ENCODE measurements around the gene NUDT22. TPM values are rescaled to one million over a fixed set of nuclear protein-coding genes. Genes with fewer than 3 reads are reported as not detected.

NUDT22 gene
- total and polyA plus RNA-seq, 5 donors from 2014 or later: 35.8 to 46.9 (median 43.1) TPM

DNA sequence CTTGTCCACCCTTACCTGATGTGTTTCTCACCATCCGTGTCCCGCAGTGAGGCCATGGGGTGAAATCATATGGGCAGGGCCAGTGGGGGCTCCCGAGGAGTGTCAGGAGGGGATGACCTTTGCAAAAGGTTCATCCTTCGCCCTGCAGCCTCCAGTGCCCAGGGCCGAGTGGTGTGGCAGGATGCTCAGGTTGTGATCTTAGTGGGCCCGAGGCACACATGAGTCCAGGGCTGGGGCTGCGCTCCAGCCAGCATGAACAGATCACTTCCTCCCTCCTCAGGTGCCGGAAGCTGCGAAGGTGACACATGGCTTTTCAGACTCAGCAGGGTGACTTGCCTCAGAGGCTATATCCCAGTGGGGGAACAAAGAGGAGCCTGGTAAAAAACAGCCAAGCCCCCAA, 12.0 kb downstream of the NUDT22 start:
- H3K9me3 Mint-ChIP-seq: no peaks in the 10 kb centered on the region
- no peaks in the 10 kb centered on the region for H3K36me3 Mint-ChIP-seq
- peaks cover 39% of the 10 kb centered on the region for H3K4me1 ChIP-seq (ENCODE audit: control insufficient read depth, insufficient read depth, low read length, poor library complexity, severe bottlenecking)
- H3K4me1 Mint-ChIP-seq: peaks cover 0 to 42% (median 17%) of the 10 kb centered on the region in 4 donors
- H3K27me3 ChIP-seq (ENCODE audit: control insufficient read depth, insufficient read depth, low read length): no peaks in the 10 kb centered on the region
- no peak for DNase-seq
- H3K36me3 ChIP-seq (ENCODE audit: control insufficient read depth, insufficient read depth, low read length): no peaks in the 10 kb centered on the region
- H3K27ac ChIP-seq (ENCODE audit: insufficient read depth, low read length, poor library complexity, severe bottlenecking): no peak overlapping the region
- H3K4me3 Mint-ChIP-seq: peak overlapping the region in 3 of 4 donors; percentile 38 to 87 (median 83)
- H3K4me3 ChIP-seq (ENCODE audit: low read depth, low read length): no peak overlapping the region
- H3K9me3 ChIP-seq (ENCODE audit: control insufficient read depth in 2 of 2, low read length in 2 of 2): no peaks in the 10 kb centered on the region
- H3K27ac Mint-ChIP-seq: peak overlapping the region in 2 of 3 donors; percentile 17 to 86
- ATAC-seq (ENCODE audit: low read depth in 2 of 2): no peak
- H3K27me3 Mint-ChIP-seq: no peaks in the 10 kb centered on the region

DNA sequence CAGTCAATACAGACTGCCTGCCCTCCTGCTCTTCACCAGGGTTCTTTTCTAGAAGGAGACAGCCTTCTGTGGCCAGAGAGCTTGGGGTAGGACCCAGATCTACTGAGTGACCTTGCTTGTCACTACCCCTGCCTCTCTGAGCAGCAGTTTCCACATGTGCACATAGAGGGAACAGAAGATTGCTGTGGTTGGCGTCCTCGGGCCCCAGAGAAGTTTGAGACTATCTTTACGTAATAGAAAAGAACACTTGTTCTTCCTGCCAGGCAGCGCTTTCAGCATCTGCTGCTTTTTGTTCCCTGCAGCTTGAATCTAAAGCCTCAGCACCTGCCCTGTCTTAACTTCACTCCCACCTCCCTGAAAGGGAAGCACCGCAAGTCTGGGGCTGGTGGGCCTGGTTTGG, 12.9 kb downstream of the NUDT22 start:
- H3K36me3 ChIP-seq (ENCODE audit: control insufficient read depth, insufficient read depth, low read length): peaks cover 4% of the 10 kb centered on the region
- no peak for ATAC-seq (ENCODE audit: low read depth in 2 of 2)
- no peak for DNase-seq
- H3K4me1 ChIP-seq (ENCODE audit: control insufficient read depth, insufficient read depth, low read length, poor library complexity, severe bottlenecking): peaks cover 35% of the 10 kb centered on the region
- no peak overlapping the region for H3K27ac ChIP-seq (ENCODE audit: insufficient read depth, low read length, poor library complexity, severe bottlenecking)
- no peak overlapping the region for H3K4me3 ChIP-seq (ENCODE audit: low read depth, low read length)
- no peaks in the 10 kb centered on the region for H3K9me3 ChIP-seq (ENCODE audit: control insufficient read depth in 2 of 2, low read length in 2 of 2)
- H3K27ac Mint-ChIP-seq: peak overlapping the region; percentile 48 to 86 (median 71)
- H3K9me3 Mint-ChIP-seq: no peaks in the 10 kb centered on the region
- no peaks in the 10 kb centered on the region for H3K27me3 Mint-ChIP-seq
- H3K36me3 Mint-ChIP-seq: no peaks in the 10 kb centered on the region
- peak overlapping the region in 3 of 4 donors; percentile 36 to 87 (median 83) for H3K4me3 Mint-ChIP-seq
- peaks cover 0 to 45% (median 23%) of the 10 kb centered on the region in 4 donors for H3K4me1 Mint-ChIP-seq
- no peaks in the 10 kb centered on the region for H3K27me3 ChIP-seq (ENCODE audit: control insufficient read depth, insufficient read depth, low read length)

DNA sequence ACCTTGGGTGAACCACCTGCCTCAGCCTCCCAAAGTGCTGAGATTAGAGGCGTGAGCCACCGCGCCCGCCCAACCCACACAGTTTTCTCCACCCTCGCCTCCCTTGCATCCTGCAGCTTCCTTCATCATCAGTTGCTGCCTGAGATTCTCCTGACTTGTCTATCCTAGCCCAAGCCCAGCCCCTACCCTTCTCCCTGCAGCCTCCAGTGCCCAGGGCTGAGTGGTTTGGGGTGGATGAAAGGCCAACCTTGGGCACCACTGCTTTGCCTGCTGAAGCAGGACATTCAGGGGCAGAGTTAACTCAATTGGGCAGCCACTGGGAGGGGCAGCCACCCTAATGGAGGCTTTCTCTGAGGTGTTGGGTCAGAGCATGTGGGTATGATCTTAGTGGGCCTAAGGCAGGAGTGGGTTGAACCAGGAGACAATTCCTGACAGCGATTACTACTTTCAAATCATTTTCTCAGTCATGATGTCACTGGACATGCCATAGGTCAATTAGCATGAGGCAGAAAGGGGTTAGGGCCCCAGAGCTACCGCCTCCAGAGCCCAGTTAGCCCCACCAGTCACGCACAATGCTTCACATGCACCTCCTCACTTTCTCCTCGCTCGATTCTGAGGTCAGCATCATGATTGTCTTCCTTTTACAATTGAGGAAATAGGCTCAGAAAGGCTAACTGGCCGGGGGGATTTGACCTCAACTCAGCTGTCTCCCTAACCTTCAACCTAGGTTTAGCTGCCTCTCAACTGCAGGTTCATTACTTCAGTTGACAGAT, 13.8 kb downstream of the NUDT22 start:
- peak overlapping the region; percentile 93 to 99 (median 98) for H3K27ac Mint-ChIP-seq
- H3K4me3 Mint-ChIP-seq: peak overlapping the region; percentile 87 to 98 (median 94)
- peaks cover 0 to 48% (median 23%) of the 10 kb centered on the region in 4 donors for H3K4me1 Mint-ChIP-seq
- H3K36me3 Mint-ChIP-seq: no peaks in the 10 kb centered on the region
- Histone ChIP-seq H3K4me3 (ENCODE audit: low read depth, low read length) (peak overlapping the region; percentile 59), H3K4me1 (ENCODE audit: control insufficient read depth, insufficient read depth, low read length, poor library complexity, severe bottlenecking) (peaks cover 41% of the 10 kb centered on the region), H3K36me3 (ENCODE audit: control insufficient read depth, insufficient read depth, low read length) (peaks cover 4% of the 10 kb centered on the region), H3K27ac (ENCODE audit: insufficient read depth, low read length, poor library complexity, severe bottlenecking) (peak overlapping the region; percentile 100), H3K9me3 (ENCODE audit: control insufficient read depth in 2 of 2, low read length in 2 of 2) (no peaks in the 10 kb centered on the region), H3K27me3 (ENCODE audit: control insufficient read depth, insufficient read depth, low read length) (no peaks in the 10 kb centered on the region)
- ATAC-seq (ENCODE audit: low read depth in 2 of 2) (no peak), DNase-seq (no peak)
- no peaks in the 10 kb centered on the region for H3K27me3 Mint-ChIP-seq
- no peaks in the 10 kb centered on the region for H3K9me3 Mint-ChIP-seq

DNA sequence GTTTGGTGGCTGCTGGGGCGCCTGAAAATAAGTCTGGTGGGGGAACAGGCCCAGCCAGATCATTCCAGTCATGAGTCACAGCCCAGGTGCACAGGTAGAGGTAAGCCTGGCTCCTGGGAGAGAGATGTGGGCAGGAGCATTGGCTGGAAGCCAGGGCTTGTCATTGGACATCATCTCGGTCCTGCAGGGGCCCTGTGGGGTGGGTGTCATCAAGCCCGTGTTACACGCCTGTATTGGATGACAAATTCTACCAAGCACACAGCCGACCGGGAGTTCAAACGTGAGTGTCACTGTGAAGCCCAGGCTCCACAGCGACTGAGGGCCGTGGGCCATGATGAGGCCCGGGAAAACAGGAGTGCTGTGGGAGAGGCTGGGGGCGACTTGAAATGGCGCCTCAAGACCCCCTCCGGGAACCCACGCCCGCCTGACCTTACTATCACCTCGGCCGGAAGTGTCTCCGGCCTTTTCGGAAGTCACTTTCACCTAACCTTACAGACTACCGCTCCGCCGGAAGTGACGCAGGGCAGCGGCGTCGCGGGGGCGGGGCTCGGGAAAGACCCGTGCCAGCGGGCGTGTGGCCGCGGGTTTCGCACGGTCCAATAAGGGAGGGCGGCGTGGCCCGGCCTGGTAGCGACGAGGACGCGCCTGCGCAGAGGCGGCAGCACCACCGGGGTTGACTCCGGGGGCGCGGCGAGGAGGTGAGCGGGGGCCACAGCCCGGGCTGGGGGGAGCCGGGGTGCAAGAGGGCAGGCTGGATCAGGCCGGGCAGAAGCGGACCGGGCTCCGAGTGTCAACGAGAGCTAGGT, 14.6 kb downstream of the NUDT22 start, which contains the start of gene FKBP2:
Gene FKBP2, plus strand, starts transcription at position 661 of the 806 bp plus-strand sequence. CDS start 1,293 bp downstream, outside the sequence.
- H3K27me3 ChIP-seq (ENCODE audit: control insufficient read depth, insufficient read depth, low read length): no peaks in the 10 kb centered on the region
- Mint-ChIP-seq H3K4me1 (peaks cover 0 to 49% (median 19%) of the 10 kb centered on the region in 4 donors), H3K27ac (peak within 1 kb of the TSS; percentile 93 to 99 (median 98)), H3K27me3 (no peaks in the 10 kb centered on the region), H3K4me3 (peak within 1 kb of the TSS; percentile 87 to 98 (median 94)), H3K36me3 (no peaks in the 10 kb centered on the region), H3K9me3 (no peaks in the 10 kb centered on the region)
- peak; percentile 64 to 66 for ATAC-seq (ENCODE audit: low read depth in 2 of 2)
- peaks cover 42% of the 10 kb centered on the region for H3K4me1 ChIP-seq (ENCODE audit: control insufficient read depth, insufficient read depth, low read length, poor library complexity, severe bottlenecking)
- H3K9me3 ChIP-seq (ENCODE audit: control insufficient read depth in 2 of 2, low read length in 2 of 2): no peaks in the 10 kb centered on the region
- peak within 1 kb of the TSS; percentile 59 for H3K4me3 ChIP-seq (ENCODE audit: low read depth, low read length)
- peaks cover 4% of the 10 kb centered on the region for H3K36me3 ChIP-seq (ENCODE audit: control insufficient read depth, insufficient read depth, low read length)
- peak within 1 kb of the TSS; percentile 100 for H3K27ac ChIP-seq (ENCODE audit: insufficient read depth, low read length, poor library complexity, severe bottlenecking)
- DNase-seq: peak; percentile 97 to 99 (median 98)

DNA sequence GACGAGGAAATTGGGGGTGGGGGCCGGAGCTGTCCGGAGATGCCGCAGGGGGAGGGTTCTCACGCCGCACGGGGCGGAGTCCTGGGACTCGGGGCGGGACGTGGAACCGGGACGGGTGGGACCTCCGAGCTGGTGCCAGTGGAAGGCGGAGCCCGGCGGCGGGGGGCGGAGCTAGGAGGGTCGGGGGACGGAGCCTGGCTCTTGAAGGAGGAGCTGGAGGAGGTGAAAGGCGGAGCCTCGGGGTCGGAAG, 15.1 kb downstream of the NUDT22 start:
- Histone ChIP-seq H3K4me3 (ENCODE audit: low read depth, low read length) (no peak overlapping the region), H3K27me3 (ENCODE audit: control insufficient read depth, insufficient read depth, low read length) (no peaks in the 10 kb centered on the region), H3K27ac (ENCODE audit: insufficient read depth, low read length, poor library complexity, severe bottlenecking) (peak overlapping the region; percentile 100), H3K9me3 (ENCODE audit: control insufficient read depth in 2 of 2, low read length in 2 of 2) (no peaks in the 10 kb centered on the region), H3K4me1 (ENCODE audit: control insufficient read depth, insufficient read depth, low read length, poor library complexity, severe bottlenecking) (peaks cover 45% of the 10 kb centered on the region), H3K36me3 (ENCODE audit: control insufficient read depth, insufficient read depth, low read length) (peaks cover 4% of the 10 kb centered on the region)
- ATAC-seq (ENCODE audit: low read depth in 2 of 2): peak; percentile 78 to 84
- H3K9me3 Mint-ChIP-seq: no peaks in the 10 kb centered on the region
- peak in 2 of 3 donors; percentile 99 to 100 for DNase-seq
- H3K4me1 Mint-ChIP-seq: peaks cover 0 to 53% (median 20%) of the 10 kb centered on the region in 4 donors
- peak overlapping the region; percentile 87 to 98 (median 94) for H3K4me3 Mint-ChIP-seq
- H3K36me3 Mint-ChIP-seq: no peaks in the 10 kb centered on the region
- H3K27ac Mint-ChIP-seq: peak overlapping the region; percentile 93 to 99 (median 98)
- no peaks in the 10 kb centered on the region for H3K27me3 Mint-ChIP-seq

DNA sequence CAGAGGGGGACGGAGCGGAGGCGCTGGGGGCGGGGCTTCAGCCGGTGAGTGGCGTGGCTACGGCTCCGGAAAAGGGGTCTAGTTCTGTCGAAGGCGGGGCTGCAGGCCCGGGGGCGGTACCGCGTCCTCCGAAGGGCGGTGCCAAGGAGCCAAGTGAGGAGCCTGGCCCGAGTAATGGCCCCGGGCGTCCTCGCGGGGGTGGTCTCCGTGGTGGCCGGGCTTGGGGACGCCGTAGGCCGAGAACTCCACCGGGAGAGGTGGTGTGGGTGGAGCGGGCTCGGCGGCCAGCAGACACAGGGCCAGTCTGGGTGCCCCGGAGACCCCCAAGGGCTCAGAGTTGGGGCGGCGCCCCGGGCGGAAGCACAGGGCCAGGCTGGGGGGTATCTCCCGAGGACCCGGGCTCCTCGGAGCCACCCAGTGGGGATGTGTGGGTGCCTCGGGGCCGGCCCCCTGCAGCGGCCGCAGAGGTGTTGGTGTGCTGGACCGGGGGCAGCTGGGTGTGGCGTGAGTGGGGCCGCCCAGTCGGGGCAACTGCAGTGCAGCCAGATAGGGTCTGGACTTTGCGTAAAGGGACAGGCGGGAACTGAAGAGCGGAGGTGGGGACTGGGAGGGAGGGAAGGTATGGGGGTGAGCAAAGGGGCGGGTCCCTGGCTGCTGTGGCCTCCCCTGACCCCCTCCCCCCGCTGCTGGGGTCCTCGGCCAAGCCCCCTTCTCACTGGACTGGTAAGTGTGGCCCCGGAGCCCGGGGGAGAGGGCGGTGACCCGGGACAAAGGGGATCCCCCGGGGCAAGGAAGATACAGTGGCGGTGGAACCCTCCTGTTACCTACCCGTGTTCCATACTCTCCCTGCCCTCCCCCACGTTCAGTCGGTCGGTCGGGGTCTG, 15.7 kb downstream of the NUDT22 start:
- peaks cover 4% of the 10 kb centered on the region for H3K36me3 ChIP-seq (ENCODE audit: control insufficient read depth, insufficient read depth, low read length)
- peak overlapping the region; percentile 100 for H3K27ac ChIP-seq (ENCODE audit: insufficient read depth, low read length, poor library complexity, severe bottlenecking)
- H3K4me1 ChIP-seq (ENCODE audit: control insufficient read depth, insufficient read depth, low read length, poor library complexity, severe bottlenecking): peaks cover 45% of the 10 kb centered on the region
- peak overlapping the region; percentile 7 for H3K4me3 ChIP-seq (ENCODE audit: low read depth, low read length)
- no peaks in the 10 kb centered on the region for H3K27me3 ChIP-seq (ENCODE audit: control insufficient read depth, insufficient read depth, low read length)
- H3K36me3 Mint-ChIP-seq: no peaks in the 10 kb centered on the region
- ATAC-seq (ENCODE audit: low read depth in 2 of 2): peak in 1 of 2 donors; percentile 0
- DNase-seq: peak in 1 of 3 donors; percentile 99
- H3K4me1 Mint-ChIP-seq: peaks cover 0 to 53% (median 20%) of the 10 kb centered on the region in 4 donors
- H3K4me3 Mint-ChIP-seq: peak overlapping the region; percentile 87 to 98 (median 94)
- peak overlapping the region; percentile 93 to 99 (median 98) for H3K27ac Mint-ChIP-seq
- no peaks in the 10 kb centered on the region for H3K27me3 Mint-ChIP-seq
- H3K9me3 ChIP-seq (ENCODE audit: control insufficient read depth in 2 of 2, low read length in 2 of 2): no peaks in the 10 kb centered on the region
- H3K9me3 Mint-ChIP-seq: no peaks in the 10 kb centered on the region

DNA sequence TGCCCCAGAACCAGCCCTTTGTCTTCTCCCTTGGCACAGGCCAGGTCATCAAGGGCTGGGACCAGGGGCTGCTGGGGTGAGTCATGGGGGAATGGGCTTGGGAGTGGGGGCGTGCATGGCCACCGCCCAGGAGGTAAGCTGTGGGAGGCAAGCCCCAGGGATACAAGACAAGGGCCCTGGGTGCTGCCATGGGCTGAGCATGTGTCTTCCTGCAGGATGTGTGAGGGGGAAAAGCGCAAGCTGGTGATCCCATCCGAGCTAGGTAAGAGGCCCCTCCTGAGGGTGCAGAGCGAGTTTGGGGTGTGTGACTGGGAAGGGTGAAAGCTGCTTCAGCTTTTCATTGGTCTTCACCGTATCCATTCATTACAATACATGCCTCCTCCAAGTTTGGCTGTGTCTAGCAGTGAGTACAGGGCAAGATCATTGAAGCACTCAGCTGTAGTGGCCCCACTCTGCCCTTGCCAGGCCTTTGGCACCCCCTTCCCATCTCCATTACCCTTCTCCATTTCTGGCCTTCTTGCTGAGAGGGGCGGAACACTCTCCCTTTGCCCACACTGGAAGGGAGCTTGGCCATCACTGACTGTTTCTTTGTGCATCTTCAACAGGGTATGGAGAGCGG, 17.3 kb downstream of the NUDT22 start:
- Mint-ChIP-seq H3K27ac (peak overlapping the region in 2 of 3 donors; percentile 15 to 44), H3K27me3 (no peaks in the 10 kb centered on the region), H3K4me3 (peak overlapping the region; percentile 68 to 79 (median 74)), H3K9me3 (peaks cover 0 to 2% (median 0%) of the 10 kb centered on the region in 7 donors), H3K36me3 (no peaks in the 10 kb centered on the region), H3K4me1 (peaks cover 0 to 57% (median 25%) of the 10 kb centered on the region in 4 donors)
- Histone ChIP-seq H3K4me3 (ENCODE audit: low read depth, low read length) (no peak overlapping the region), H3K27ac (ENCODE audit: insufficient read depth, low read length, poor library complexity, severe bottlenecking) (no peak overlapping the region), H3K9me3 (ENCODE audit: control insufficient read depth in 2 of 2, low read length in 2 of 2) (no peaks in the 10 kb centered on the region), H3K27me3 (ENCODE audit: control insufficient read depth, insufficient read depth, low read length) (no peaks in the 10 kb centered on the region), H3K36me3 (ENCODE audit: control insufficient read depth, insufficient read depth, low read length) (peaks cover 4% of the 10 kb centered on the region), H3K4me1 (ENCODE audit: control insufficient read depth, insufficient read depth, low read length, poor library complexity, severe bottlenecking) (peaks cover 57% of the 10 kb centered on the region)
- no peak for DNase-seq
- ATAC-seq (ENCODE audit: low read depth in 2 of 2): no peak
